SK-N-SH treated with all-trans-retinoic acid at 6 μM for 48 hours (cell line): Measurements from ENCODE around the gene PRMT2.
"Not testable (repeated sequence)": the region's sequence is repeated elsewhere in the genome, so short reads cannot be mapped to it uniquely, and the experiment has no call there.

ENCODE experiments used
- ATAC-seq: fragments of 200-7000 bp; cut with Tn5 transposase; 3 replicates; pipeline ENCODE4 v1.9.1; 2020; ENCODE audit warnings: mild to moderate bottlenecking, moderate library complexity
- ARNTL ChIP-seq: fragments of 450-650 bp; formaldehyde crosslinking; IDR thresholded peaks from 2 replicates; pipeline ENCODE4 v1.5.0; 2020; ENCODE audit warnings: low read depth, mild to moderate bottlenecking, moderate library complexity, borderline replicate concordance
- BACH2 ChIP-seq: fragments of 250-450 bp; sonication (Bioruptor Pico); IDR thresholded peaks from 2 replicates; pipeline ENCODE4 v1.9.0; 2021; ENCODE audit warnings: mild to moderate bottlenecking, borderline replicate concordance
- CSDC2 ChIP-seq: fragments of 250-450 bp; sonication (Bioruptor Pico); IDR thresholded peaks from 2 replicates; pipeline ENCODE4 v1.5.0; 2020; ENCODE audit warnings: mild to moderate bottlenecking, moderate library complexity
- ESRRG ChIP-seq: fragments of 250-450 bp; sonication (Bioruptor Pico); IDR thresholded peaks from 2 replicates; pipeline ENCODE4 v1.6.1; 2021; ENCODE audit warnings: mild to moderate bottlenecking
- GLIS3 ChIP-seq: fragments of 250-450 bp; sonication (Bioruptor Pico); IDR thresholded peaks from 2 replicates; pipeline ENCODE4 v1.5.0; 2020; ENCODE audit warnings: mild to moderate bottlenecking, moderate library complexity
- ISL1 ChIP-seq: fragments of 250-450 bp; sonication (Bioruptor Pico); IDR thresholded peaks from 2 replicates; pipeline ENCODE4 v2.1.2; 2022; ENCODE audit warnings: mild to moderate bottlenecking, moderate library complexity
- OSR1 ChIP-seq: fragments of 250-450 bp; sonication (Bioruptor Pico); IDR thresholded peaks from 2 replicates; pipeline ENCODE4 v1.8.0; 2022; ENCODE audit warnings: moderate library complexity, mild to moderate bottlenecking, inconsistent platforms
- PPARA ChIP-seq: fragments of 250-450 bp; sonication (Bioruptor Pico); IDR thresholded peaks from 2 replicates; pipeline ENCODE4 v1.5.0; 2020; ENCODE audit warnings: mild to moderate bottlenecking, borderline replicate concordance
- RARB ChIP-seq: fragments of 250-450 bp; sonication (Bioruptor Pico); IDR thresholded peaks from 2 replicates; pipeline ENCODE4 v1.8.0; 2021; ENCODE audit warnings: mild to moderate bottlenecking, moderate library complexity
- SNAI2 ChIP-seq: fragments of 250-450 bp; sonication (Bioruptor Pico); IDR thresholded peaks from 2 replicates; pipeline ENCODE4 v1.5.0; 2020; ENCODE audit warnings: mild to moderate bottlenecking, moderate library complexity
- TCF4 ChIP-seq: fragments of 250-450 bp; sonication (Bioruptor Pico); IDR thresholded peaks from 2 replicates; pipeline ENCODE4 v1.8.0; 2021; ENCODE audit warnings: mild to moderate bottlenecking, moderate library complexity, borderline replicate concordance
- TOX ChIP-seq: fragments of 250-450 bp; sonication (Bioruptor Pico); IDR thresholded peaks from 2 replicates; pipeline ENCODE4 v1.8.0; 2021; ENCODE audit warnings: mild to moderate bottlenecking, moderate library complexity, borderline replicate concordance
- ZC3H10 ChIP-seq: fragments of 250-450 bp; sonication (Bioruptor Pico); IDR thresholded peaks from 2 replicates; pipeline ENCODE4 v1.5.1; 2021; ENCODE audit warnings: mild to moderate bottlenecking, moderate library complexity
- ZFP3 ChIP-seq: fragments of 250-450 bp; sonication (Bioruptor Pico); IDR thresholded peaks from 2 replicates; pipeline ENCODE4 v1.5.0; 2020; ENCODE audit warnings: mild to moderate bottlenecking, moderate library complexity
- ZFP30 ChIP-seq: fragments of 450-650 bp; formaldehyde crosslinking; IDR thresholded peaks from 2 replicates; pipeline ENCODE4 v1.5.0; 2022; ENCODE audit warnings: mild to moderate bottlenecking, moderate library complexity
- ZNF70 ChIP-seq: fragments of 450-650 bp; formaldehyde crosslinking; IDR thresholded peaks from 2 replicates; pipeline ENCODE4 v1.5.0; 2020; ENCODE audit warnings: mild to moderate bottlenecking, moderate library complexity
- TF ChIP-seq, protein P1 (sequence below): fragments of 250-450 bp; sonication (Bioruptor Pico); IDR thresholded peaks from 2 replicates; pipeline ENCODE4 v1.8.0; 2021; ENCODE audit warnings: low read depth, mild to moderate bottlenecking, moderate library complexity, borderline replicate concordance
- TF ChIP-seq, protein P2 (sequence below): fragments of 250-450 bp; sonication (Bioruptor Pico); IDR thresholded peaks from 2 replicates; pipeline ENCODE4 v1.5.0; 2020; ENCODE audit warnings: mild to moderate bottlenecking, moderate library complexity
- TF ChIP-seq, protein P3 (sequence below): fragments of 250-450 bp; sonication (Bioruptor Pico); IDR thresholded peaks from 2 replicates; pipeline ENCODE4 v1.8.0; 2020; ENCODE audit warnings: mild to moderate bottlenecking, moderate library complexity, borderline replicate concordance
- TF ChIP-seq, protein P4 (sequence below): fragments of 250-450 bp; sonication (Bioruptor Pico); IDR thresholded peaks from 2 replicates; pipeline ENCODE4 v1.5.1; 2021; ENCODE audit warnings: mild to moderate bottlenecking, moderate library complexity
- TF ChIP-seq, protein P5 (sequence below): fragments of 250-450 bp; sonication (Bioruptor Pico); IDR thresholded peaks from 2 replicates; pipeline ENCODE4 v1.5.1; 2020; ENCODE audit warnings: low read depth, mild to moderate bottlenecking, moderate library complexity

The PRMT2 gene

DNA sequence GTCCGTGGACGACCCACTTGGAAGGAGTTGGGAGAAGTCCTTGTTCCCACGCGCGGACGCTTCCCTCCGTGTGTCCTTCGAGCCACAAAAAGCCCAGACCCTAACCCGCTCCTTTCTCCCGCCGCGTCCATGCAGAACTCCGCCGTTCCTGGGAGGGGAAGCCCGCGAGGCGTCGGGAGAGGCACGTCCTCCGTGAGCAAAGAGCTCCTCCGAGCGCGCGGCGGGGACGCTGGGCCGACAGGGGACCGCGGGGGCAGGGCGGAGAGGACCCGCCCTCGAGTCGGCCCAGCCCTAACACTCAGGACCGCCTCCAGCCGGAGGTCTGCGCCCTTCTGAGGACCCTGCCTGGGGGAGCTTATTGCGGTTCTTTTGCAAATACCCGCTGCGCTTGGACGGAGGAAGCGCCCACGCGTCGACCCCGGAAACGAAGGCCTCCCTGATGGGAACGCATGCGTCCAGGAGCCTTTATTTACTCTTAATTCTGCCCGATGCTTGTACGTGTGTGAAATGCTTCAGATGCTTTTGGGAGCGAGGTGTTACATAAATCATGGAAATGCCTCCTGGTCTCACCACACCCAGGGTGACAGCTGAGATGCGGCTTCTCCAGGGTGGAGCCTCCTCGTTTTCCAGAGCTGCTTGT lies 32.4 kb downstream of the PRMT2 start:
- ATAC-seq, result peak; percentile 72

DNA sequence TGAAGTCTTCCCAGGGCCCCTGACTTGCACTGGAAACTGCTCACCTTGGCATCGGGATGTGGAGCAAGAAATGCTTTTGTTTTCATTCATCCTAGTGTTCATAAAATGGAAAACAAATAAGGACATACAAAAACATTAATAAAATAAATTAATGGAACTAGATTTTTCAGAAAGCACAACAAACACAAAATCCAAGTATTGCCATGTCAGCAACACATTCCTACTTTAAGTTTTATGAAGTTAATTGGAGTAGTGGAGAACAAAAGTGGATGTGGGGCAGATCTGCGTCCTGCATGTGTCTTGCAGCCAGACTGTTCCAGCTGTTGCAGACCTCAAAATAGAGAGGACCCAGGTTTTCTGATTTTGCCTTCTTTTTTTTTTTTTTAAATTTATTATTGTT lies 32.9 kb downstream of the PRMT2 start:
- no peak for ATAC-seq
- no peak for TF ChIP-seq TOX (CRISPR knock-in tag)

More for the DNA sequence above, 32.4 kb downstream of the PRMT2 start:
- TF ChIP-seq, protein P1, sequence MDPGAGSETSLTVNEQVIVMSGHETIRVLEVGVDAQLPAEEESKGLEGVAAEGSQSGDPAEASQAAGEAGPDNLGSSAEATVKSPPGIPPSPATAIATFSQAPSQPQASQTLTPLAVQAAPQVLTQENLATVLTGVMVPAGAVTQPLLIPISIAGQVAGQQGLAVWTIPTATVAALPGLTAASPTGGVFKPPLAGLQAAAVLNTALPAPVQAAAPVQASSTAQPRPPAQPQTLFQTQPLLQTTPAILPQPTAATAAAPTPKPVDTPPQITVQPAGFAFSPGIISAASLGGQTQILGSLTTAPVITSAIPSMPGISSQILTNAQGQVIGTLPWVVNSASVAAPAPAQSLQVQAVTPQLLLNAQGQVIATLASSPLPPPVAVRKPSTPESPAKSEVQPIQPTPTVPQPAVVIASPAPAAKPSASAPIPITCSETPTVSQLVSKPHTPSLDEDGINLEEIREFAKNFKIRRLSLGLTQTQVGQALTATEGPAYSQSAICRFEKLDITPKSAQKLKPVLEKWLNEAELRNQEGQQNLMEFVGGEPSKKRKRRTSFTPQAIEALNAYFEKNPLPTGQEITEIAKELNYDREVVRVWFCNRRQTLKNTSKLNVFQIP (CRISPR knock-in tag), result no peak
- no peak for TF ChIP-seq RARB (CRISPR knock-in tag)
- TF ChIP-seq, protein P2, sequence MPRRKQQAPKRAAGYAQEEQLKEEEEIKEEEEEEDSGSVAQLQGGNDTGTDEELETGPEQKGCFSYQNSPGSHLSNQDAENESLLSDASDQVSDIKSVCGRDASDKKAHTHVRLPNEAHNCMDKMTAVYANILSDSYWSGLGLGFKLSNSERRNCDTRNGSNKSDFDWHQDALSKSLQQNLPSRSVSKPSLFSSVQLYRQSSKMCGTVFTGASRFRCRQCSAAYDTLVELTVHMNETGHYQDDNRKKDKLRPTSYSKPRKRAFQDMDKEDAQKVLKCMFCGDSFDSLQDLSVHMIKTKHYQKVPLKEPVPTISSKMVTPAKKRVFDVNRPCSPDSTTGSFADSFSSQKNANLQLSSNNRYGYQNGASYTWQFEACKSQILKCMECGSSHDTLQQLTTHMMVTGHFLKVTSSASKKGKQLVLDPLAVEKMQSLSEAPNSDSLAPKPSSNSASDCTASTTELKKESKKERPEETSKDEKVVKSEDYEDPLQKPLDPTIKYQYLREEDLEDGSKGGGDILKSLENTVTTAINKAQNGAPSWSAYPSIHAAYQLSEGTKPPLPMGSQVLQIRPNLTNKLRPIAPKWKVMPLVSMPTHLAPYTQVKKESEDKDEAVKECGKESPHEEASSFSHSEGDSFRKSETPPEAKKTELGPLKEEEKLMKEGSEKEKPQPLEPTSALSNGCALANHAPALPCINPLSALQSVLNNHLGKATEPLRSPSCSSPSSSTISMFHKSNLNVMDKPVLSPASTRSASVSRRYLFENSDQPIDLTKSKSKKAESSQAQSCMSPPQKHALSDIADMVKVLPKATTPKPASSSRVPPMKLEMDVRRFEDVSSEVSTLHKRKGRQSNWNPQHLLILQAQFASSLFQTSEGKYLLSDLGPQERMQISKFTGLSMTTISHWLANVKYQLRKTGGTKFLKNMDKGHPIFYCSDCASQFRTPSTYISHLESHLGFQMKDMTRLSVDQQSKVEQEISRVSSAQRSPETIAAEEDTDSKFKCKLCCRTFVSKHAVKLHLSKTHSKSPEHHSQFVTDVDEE (CRISPR knock-in tag), result no peak
- TF ChIP-seq ZFP30 (CRISPR knock-in tag), result no peak
- TF ChIP-seq SNAI2 (CRISPR knock-in tag), result no peak
- TF ChIP-seq PPARA (CRISPR knock-in tag), result no peak
- TF ChIP-seq, protein P3, sequence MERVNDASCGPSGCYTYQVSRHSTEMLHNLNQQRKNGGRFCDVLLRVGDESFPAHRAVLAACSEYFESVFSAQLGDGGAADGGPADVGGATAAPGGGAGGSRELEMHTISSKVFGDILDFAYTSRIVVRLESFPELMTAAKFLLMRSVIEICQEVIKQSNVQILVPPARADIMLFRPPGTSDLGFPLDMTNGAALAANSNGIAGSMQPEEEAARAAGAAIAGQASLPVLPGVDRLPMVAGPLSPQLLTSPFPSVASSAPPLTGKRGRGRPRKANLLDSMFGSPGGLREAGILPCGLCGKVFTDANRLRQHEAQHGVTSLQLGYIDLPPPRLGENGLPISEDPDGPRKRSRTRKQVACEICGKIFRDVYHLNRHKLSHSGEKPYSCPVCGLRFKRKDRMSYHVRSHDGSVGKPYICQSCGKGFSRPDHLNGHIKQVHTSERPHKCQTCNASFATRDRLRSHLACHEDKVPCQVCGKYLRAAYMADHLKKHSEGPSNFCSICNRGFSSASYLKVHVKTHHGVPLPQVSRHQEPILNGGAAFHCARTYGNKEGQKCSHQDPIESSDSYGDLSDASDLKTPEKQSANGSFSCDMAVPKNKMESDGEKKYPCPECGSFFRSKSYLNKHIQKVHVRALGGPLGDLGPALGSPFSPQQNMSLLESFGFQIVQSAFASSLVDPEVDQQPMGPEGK (CRISPR knock-in tag), result no peak
- TF ChIP-seq GLIS3 (CRISPR knock-in tag), result no peak
- TF ChIP-seq TCF4 (CRISPR knock-in tag), result no peak
- TF ChIP-seq OSR1 (CRISPR knock-in tag), result no peak
- no peak for TF ChIP-seq ESRRG (CRISPR knock-in tag)
- no peak for TF ChIP-seq BACH2 (CRISPR knock-in tag)
- TF ChIP-seq ARNTL (CRISPR knock-in tag), result no peak
- no peak for TF ChIP-seq ZFP3
- no peak for TF ChIP-seq ZNF70 (CRISPR knock-in tag)
- TF ChIP-seq ZC3H10 (CRISPR knock-in tag), result no peak
- TF ChIP-seq CSDC2 (CRISPR knock-in tag), result no peak
- TF ChIP-seq, protein P4, sequence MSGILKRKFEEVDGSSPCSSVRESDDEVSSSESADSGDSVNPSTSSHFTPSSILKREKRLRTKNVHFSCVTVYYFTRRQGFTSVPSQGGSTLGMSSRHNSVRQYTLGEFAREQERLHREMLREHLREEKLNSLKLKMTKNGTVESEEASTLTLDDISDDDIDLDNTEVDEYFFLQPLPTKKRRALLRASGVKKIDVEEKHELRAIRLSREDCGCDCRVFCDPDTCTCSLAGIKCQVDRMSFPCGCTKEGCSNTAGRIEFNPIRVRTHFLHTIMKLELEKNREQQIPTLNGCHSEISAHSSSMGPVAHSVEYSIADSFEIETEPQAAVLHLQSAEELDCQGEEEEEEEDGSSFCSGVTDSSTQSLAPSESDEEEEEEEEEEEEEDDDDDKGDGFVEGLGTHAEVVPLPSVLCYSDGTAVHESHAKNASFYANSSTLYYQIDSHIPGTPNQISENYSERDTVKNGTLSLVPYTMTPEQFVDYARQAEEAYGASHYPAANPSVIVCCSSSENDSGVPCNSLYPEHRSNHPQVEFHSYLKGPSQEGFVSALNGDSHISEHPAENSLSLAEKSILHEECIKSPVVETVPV, result no peak
- TF ChIP-seq ISL1 (CRISPR knock-in tag), result no peak
- TF ChIP-seq, protein P5, sequence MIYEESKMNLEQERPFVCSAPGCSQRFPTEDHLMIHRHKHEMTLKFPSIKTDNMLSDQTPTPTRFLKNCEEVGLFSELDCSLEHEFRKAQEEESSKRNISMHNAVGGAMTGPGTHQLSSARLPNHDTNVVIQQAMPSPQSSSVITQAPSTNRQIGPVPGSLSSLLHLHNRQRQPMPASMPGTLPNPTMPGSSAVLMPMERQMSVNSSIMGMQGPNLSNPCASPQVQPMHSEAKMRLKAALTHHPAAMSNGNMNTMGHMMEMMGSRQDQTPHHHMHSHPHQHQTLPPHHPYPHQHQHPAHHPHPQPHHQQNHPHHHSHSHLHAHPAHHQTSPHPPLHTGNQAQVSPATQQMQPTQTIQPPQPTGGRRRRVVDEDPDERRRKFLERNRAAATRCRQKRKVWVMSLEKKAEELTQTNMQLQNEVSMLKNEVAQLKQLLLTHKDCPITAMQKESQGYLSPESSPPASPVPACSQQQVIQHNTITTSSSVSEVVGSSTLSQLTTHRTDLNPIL (CRISPR knock-in tag), result no peak

DNA sequence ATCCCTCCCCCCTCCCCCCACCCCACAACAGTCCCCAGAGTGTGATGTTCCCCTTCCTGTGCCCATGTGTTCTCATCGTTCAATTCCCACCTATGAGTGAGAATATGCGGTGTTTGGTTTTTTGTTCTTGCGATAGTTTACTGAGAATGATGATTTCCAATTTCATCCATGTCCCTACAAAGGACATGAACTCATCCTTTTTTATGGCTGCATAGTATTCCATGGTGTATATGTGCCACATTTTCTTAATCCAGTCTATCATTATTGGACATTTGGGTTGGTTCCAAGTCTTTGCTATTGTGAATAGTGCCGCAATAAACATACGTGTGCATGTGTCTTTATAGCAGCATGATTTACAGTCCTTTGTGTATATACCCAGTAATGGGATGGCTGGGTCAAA lies 33.4 kb downstream of the PRMT2 start:
- not testable (repeated sequence) for ATAC-seq
